Osteoblast (primary cell): ENCODE results near the gene TMEM92. TPM values are rescaled to one million over a fixed set of nuclear protein-coding genes. Genes with fewer than 3 reads are reported as not detected.

Experiments
- DNase-seq: peaks from one replicate; pipeline ENCODE4 v3.0.0; 2011; ENCODE audit warnings: low spot score, mixed read lengths; ENCODE audit not compliant: insufficient read length; ENCODE audit errors: missing footprints
- H2AFZ ChIP-seq: 2 replicates; pipeline ENCODE4 v1.6.0; 2011; ENCODE audit warnings: mild to moderate bottlenecking, low read length
- H3K27ac ChIP-seq: 2 replicates; pipeline ENCODE4 v1.5.1; 2011; ENCODE audit warnings: mild to moderate bottlenecking, low read depth, low read length, moderate library complexity
- H3K27me3 ChIP-seq: 2 replicates; pipeline ENCODE4 v1.6.0; 2012; ENCODE audit warnings: mild to moderate bottlenecking, control low read depth, inconsistent platforms, low read length, moderate library complexity; ENCODE audit not compliant: insufficient read depth
- H3K36me3 ChIP-seq: 2 replicates; pipeline ENCODE4 v1.5.1; 2011; ENCODE audit warnings: mild to moderate bottlenecking, low read length, control low read depth, moderate library complexity; ENCODE audit not compliant: insufficient read depth
- H3K4me1 ChIP-seq: 2 replicates; pipeline ENCODE4 v1.5.1; 2011; ENCODE audit warnings: mild to moderate bottlenecking, low read length, control low read depth, moderate library complexity; ENCODE audit not compliant: insufficient read depth
- H3K4me2 ChIP-seq: 2 replicates; pipeline ENCODE4 v1.6.0; 2011; ENCODE audit warnings: mild to moderate bottlenecking, low read length; ENCODE audit not compliant: insufficient read depth
- H3K4me3 ChIP-seq: fragments of 200-600 bp; sonication (generic); 3 replicates; pipeline ENCODE4 v1.5.1; 2012; ENCODE audit warnings: mild to moderate bottlenecking, low read length, inconsistent platforms; ENCODE audit not compliant: insufficient read depth
- H3K79me2 ChIP-seq: 2 replicates; pipeline ENCODE4 v1.6.0; 2012; ENCODE audit warnings: mild to moderate bottlenecking, low read length, control low read depth, inconsistent platforms; ENCODE audit not compliant: insufficient read depth
- H3K9me3 ChIP-seq: 2 replicates; pipeline ENCODE4 v1.5.1; 2011; ENCODE audit warnings: low read depth, low read length, control low read depth
- H4K20me1 ChIP-seq: 2 replicates; pipeline ENCODE4 v1.6.0; 2012; ENCODE audit warnings: mild to moderate bottlenecking, low read length, control low read depth; ENCODE audit not compliant: insufficient read depth
- total RNA-seq: library from RNA; depleted of rRNA; stranded (reverse); fragments of >200 nt; gene quantifications from 2 replicates; pipeline ENCODE4 v1.2.3, GENCODE V29; 2012
- TF ChIP-seq, protein P1 (sequence below): IDR thresholded peaks from 2 replicates; pipeline ENCODE4 v1.5.1; 2011; ENCODE audit warnings: mild to moderate bottlenecking, low read depth, low read length, moderate library complexity; ENCODE audit errors: extremely low read depth

Gene TMEM92
- total RNA-seq, 1 donor: 0.36 TPM

DNA sequence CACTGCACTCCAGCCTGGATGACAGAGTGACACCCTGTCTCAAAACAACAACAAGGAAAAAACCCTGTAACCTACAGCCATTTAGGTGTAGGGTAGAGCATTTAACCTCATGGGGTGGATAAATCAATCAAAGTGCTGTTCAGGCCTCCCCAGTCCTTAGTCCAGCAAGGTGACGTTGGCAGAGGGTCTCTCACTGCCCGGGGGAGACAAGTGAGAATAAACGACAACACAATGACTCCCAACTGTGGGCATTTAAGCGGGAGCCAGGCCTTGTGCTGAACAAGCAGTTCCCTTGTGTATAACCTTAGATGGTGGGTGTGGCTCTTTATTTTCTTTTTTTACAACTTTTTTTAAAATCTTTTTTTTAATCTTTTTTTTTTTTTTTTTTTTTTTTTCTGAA lies 29.3 kb downstream of the TMEM92 start:
- Histone ChIP-seq H3K9me3 (no peaks in the 10 kb centered on the region), H3K27me3 (peaks cover 3% of the 10 kb centered on the region), H3K4me1 (peaks cover 8% of the 10 kb centered on the region), H3K36me3 (no peaks in the 10 kb centered on the region), H3K4me2 (no peak overlapping the region), H3K4me3 (no peak overlapping the region), H3K79me2 (no peaks in the 10 kb centered on the region), H2AFZ (no peak overlapping the region), H3K27ac (no peak overlapping the region), H4K20me1 (no peaks in the 10 kb centered on the region)
- TF ChIP-seq, protein P1, sequence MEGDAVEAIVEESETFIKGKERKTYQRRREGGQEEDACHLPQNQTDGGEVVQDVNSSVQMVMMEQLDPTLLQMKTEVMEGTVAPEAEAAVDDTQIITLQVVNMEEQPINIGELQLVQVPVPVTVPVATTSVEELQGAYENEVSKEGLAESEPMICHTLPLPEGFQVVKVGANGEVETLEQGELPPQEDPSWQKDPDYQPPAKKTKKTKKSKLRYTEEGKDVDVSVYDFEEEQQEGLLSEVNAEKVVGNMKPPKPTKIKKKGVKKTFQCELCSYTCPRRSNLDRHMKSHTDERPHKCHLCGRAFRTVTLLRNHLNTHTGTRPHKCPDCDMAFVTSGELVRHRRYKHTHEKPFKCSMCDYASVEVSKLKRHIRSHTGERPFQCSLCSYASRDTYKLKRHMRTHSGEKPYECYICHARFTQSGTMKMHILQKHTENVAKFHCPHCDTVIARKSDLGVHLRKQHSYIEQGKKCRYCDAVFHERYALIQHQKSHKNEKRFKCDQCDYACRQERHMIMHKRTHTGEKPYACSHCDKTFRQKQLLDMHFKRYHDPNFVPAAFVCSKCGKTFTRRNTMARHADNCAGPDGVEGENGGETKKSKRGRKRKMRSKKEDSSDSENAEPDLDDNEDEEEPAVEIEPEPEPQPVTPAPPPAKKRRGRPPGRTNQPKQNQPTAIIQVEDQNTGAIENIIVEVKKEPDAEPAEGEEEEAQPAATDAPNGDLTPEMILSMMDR: no peak
- no peak for DNase-seq

DNA sequence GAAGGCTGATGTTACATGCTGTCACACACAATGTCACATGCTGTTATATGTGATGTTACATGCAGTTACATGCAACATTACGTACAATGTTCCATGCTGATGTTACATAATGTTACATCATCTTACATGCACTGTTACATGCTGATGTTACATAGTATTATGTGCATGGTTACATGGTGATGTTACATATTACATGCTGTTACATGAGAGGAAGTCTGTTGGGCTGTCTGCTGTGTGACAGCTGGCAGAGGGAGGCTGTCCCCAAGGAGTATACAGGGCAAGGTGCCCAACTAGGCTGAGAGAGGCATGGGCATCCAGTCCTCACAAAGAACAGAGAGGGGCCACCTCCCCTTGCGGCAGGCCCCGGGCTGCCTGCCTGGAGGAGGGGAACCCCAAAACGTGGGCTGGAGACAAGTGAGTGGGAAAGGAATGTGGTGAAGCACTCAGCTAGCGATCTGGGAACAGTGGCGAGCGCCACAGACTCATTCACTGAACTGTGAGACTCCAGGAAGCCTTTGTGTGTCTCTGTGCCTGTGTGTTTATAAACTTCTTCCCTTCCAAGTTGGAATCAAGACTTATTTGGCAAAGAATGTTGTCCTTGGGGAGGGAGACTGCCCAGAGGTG lies 30.6 kb downstream of the TMEM92 start:
- no peak overlapping the region for H3K27ac ChIP-seq
- H3K27me3 ChIP-seq: peaks cover 3% of the 10 kb centered on the region
- H3K4me1 ChIP-seq: peaks cover 8% of the 10 kb centered on the region
- no peaks in the 10 kb centered on the region for H4K20me1 ChIP-seq
- H3K9me3 ChIP-seq: no peaks in the 10 kb centered on the region
- peak overlapping the region; percentile 43 for H3K4me2 ChIP-seq
- no peak for DNase-seq
- TF ChIP-seq, protein P1: no peak
- no peak overlapping the region for H3K4me3 ChIP-seq
- H3K79me2 ChIP-seq: no peaks in the 10 kb centered on the region
- no peaks in the 10 kb centered on the region for H3K36me3 ChIP-seq
- H2AFZ ChIP-seq: peak overlapping the region; percentile 43

DNA sequence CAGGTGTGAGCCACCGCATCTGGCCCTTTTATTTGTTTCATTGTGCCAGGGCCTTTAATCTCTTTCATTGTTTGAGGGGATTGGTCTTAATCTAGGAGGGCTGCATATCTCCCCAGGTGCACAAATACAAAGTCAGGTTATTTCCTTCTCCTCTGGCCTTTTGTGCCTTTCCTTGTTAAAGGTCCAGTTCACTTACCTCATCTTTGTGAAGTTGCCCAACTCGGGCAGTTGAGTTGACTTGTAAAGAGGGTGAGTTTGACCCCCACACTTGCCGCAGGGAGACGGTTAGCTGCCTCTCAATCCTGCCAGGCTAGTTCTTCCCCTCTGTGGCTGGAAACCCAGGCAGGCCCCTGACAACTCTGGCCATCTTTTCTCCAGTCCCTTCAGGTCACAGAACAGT lies 33.4 kb downstream of the TMEM92 start:
- Histone ChIP-seq H3K4me3 (no peak overlapping the region), H3K9me3 (no peaks in the 10 kb centered on the region), H2AFZ (no peak overlapping the region), H3K36me3 (no peaks in the 10 kb centered on the region), H3K27me3 (peaks cover 14% of the 10 kb centered on the region), H3K4me1 (peaks cover 8% of the 10 kb centered on the region), H3K79me2 (no peaks in the 10 kb centered on the region), H3K27ac (no peak overlapping the region), H4K20me1 (no peaks in the 10 kb centered on the region), H3K4me2 (no peak overlapping the region)
- DNase-seq: no peak
- TF ChIP-seq, protein P1: no peak

DNA sequence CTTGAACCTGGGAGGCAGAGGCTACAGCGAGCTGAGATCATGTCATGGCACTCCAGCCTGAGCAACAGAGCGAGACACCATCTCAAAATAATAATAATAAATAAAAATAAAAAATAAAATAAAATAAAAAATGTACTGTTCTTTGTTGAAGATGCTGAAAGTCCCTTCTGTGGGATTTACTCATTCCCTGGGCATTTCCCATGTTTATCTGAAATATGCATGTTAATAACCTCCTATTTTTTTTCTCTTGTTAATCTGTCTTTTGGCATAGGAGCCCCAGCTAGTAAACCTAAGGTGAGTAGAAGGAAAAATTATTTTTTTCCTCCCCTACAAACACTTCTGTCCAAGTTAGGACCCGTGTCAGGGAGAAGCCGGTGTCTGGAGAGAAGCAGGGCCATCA lies 34.4 kb downstream of the TMEM92 start:
- Histone ChIP-seq H3K79me2 (no peaks in the 10 kb centered on the region), H3K4me1 (peaks cover 8% of the 10 kb centered on the region), H3K27ac (no peak overlapping the region), H3K4me3 (no peak overlapping the region), H3K36me3 (no peaks in the 10 kb centered on the region), H4K20me1 (no peaks in the 10 kb centered on the region), H2AFZ (no peak overlapping the region), H3K27me3 (peaks cover 19% of the 10 kb centered on the region), H3K4me2 (no peak overlapping the region), H3K9me3 (no peaks in the 10 kb centered on the region)
- DNase-seq: no peak
- TF ChIP-seq, protein P1: no peak
